Peyer's patch (tissue), 4 donors: ENCODE results near the gene KHDC4.

ENCODE experiments used
- CTCF ChIP-seq, 6 experiments: fragments of 450-650 bp in 4 of 6; fragments of 200-600 bp in 2 of 6; sonication (generic) in 1 of 6; IDR thresholded peaks; one replicate each; pipeline ENCODE4 v1.5.1; 2017 to 2019; ENCODE audit warnings: antibody characterized with exemption in 6 of 6, mild to moderate bottlenecking in 3 of 6, moderate library complexity in 1 of 6
- POLR2A ChIP-seq, 2 donors: fragments of 450-650 bp; IDR thresholded peaks; one replicate each; pipeline ENCODE4 v1.5.1; 2017; ENCODE audit warnings: antibody characterized with exemption in 2 of 2, mild to moderate bottlenecking in 2 of 2, moderate library complexity in 2 of 2

GRCh38 chr1:155882766-155883165 lies 51.4 kb downstream of the KHDC4 start:
- no peak for TF ChIP-seq CTCF (IDR thresholded peaks at IDR 0.05)
- no peak for TF ChIP-seq POLR2A (IDR thresholded peaks at IDR 0.05)
